Prostate gland (tissue), 2 donors: ENCODE results near the gene AIMP1.

Experiments
- CTCF ChIP-seq, 4 experiments: fragments of 200-600 bp in 2 of 4; fragments of 450-650 bp in 2 of 4; sonication (generic) in 2 of 4; IDR thresholded peaks; 1 replicate in 3 of 4; 2 replicates in 1 of 4; pipeline ENCODE4 v1.5.1; 2016 to 2019; ENCODE audit warnings: antibody characterized with exemption in 4 of 4, mild to moderate bottlenecking in 2 of 4, moderate library complexity in 2 of 4
- POLR2A ChIP-seq: fragments of 450-650 bp; IDR thresholded peaks from one replicate; pipeline ENCODE4 v1.6.1; 2016; ENCODE audit warnings: antibody characterized with exemption, mild to moderate bottlenecking

- TF ChIP-seq POLR2A, result no peak
- no peak for TF ChIP-seq CTCF (IDR thresholded peaks at IDR 0.05)
Observed at GRCh38 chr4:106284227-106284626, 32.1 kb upstream of the AIMP1 start.
